Activated B cell treated with CpG ODN at 0.5 μM for 24 hours (primary cell): ENCODE measurements around the gene CFAP100. TPM values are rescaled to one million over a fixed set of nuclear protein-coding genes. Genes with fewer than 3 reads are reported as not detected.

Experiments used
- ATAC-seq: fragments of 200-7000 bp; cut with Tn5 transposase; one replicate; pipeline ENCODE4 v1.10.0; 2021; ENCODE audit warnings: low read depth, mild to moderate bottlenecking, moderate library complexity
- CTCF ChIA-PET: fragments of 350-600 bp; sonication (Branson Sonifier 250); formaldehyde crosslinking; loops from one replicate; lab custom pipeline; 2021; ENCODE audit warnings: antibody characterized with exemption; lab: Charles Lee
- POLR2A ChIA-PET: fragments of 350-600 bp; sonication (Branson Sonifier 250); formaldehyde crosslinking; loops from one replicate; lab custom pipeline; 2021; ENCODE audit warnings: antibody characterized with exemption; lab: Charles Lee
- DNase-seq: peaks from one replicate; pipeline ENCODE4 v3.0.0; 2022
- H3K27ac Mint-ChIP-seq: one replicate; pipeline ENCODE4 v1.8.0; 2020; ENCODE audit warnings: mixed read lengths
- H3K27me3 Mint-ChIP-seq: one replicate; pipeline ENCODE4 v1.8.0; 2021; ENCODE audit warnings: mixed read lengths
- H3K36me3 Mint-ChIP-seq: one replicate; pipeline ENCODE4 v1.8.0; 2021; ENCODE audit warnings: low read depth, mixed read lengths
- H3K4me1 Mint-ChIP-seq: one replicate; pipeline ENCODE4 v1.8.0; 2021; ENCODE audit warnings: mixed read lengths
- H3K4me3 Mint-ChIP-seq: one replicate; pipeline ENCODE4 v1.8.0; 2020; ENCODE audit warnings: mild to moderate bottlenecking, mixed read lengths
- H3K9me3 Mint-ChIP-seq: one replicate; pipeline ENCODE4 v1.8.0; 2020; ENCODE audit warnings: mixed read lengths
- intact Hi-C: fragments of 100-400 bp; cut with micrococcal nuclease; formaldehyde crosslinking; loops from one replicate; pipeline ENCODE4 v1.15.1; 2024
- total RNA-seq: library from RNA; stranded (reverse); gene quantifications from 2 replicates; pipeline ENCODE4 v1.2.3, GENCODE V29; 2022
- TF ChIP-seq, protein P1 (sequence below): fragments of 200-600 bp; IDR thresholded peaks from one replicate; pipeline ENCODE4 v1.8.0; 2022; ENCODE audit warnings: antibody characterized with exemption, mild to moderate bottlenecking

CFAP100 gene
- total RNA-seq, 1 donor from 2014 or later, result not detected

DNA sequence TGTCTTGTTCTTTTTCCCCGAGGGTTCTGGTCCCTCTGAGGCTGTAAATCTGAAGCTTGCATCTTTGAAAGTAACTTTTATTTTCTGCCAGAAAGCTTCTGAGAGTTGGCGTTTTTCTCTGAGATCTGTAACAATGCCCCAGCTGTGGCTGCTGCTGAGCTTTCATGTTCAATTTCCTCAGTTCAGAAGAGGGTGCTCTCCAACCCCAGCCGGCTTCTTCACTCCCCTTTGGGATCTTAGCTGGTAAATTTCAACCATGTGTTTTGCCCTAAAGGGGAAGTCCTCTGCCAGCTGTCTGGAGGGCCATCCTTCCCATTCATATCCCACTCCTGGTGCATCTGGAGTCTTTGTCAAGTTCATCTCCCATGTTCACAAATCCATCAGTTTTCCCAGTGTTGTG lies 18.3 kb upstream of the CFAP100 start:
- intact Hi-C loops, result no loop called here
- Mint-ChIP-seq H3K36me3 (no peaks in the 10 kb centered on the region), H3K27ac (no peak overlapping the region), H3K9me3 (no peaks in the 10 kb centered on the region), H3K4me3 (no peak overlapping the region), H3K4me1 (no peaks in the 10 kb centered on the region), H3K27me3 (peaks cover 14% of the 10 kb centered on the region)
- ChIA-PET CTCF (no interaction called here), POLR2A (no interaction called here)
- DNase-seq, result no peak
- TF ChIP-seq, protein P1, sequence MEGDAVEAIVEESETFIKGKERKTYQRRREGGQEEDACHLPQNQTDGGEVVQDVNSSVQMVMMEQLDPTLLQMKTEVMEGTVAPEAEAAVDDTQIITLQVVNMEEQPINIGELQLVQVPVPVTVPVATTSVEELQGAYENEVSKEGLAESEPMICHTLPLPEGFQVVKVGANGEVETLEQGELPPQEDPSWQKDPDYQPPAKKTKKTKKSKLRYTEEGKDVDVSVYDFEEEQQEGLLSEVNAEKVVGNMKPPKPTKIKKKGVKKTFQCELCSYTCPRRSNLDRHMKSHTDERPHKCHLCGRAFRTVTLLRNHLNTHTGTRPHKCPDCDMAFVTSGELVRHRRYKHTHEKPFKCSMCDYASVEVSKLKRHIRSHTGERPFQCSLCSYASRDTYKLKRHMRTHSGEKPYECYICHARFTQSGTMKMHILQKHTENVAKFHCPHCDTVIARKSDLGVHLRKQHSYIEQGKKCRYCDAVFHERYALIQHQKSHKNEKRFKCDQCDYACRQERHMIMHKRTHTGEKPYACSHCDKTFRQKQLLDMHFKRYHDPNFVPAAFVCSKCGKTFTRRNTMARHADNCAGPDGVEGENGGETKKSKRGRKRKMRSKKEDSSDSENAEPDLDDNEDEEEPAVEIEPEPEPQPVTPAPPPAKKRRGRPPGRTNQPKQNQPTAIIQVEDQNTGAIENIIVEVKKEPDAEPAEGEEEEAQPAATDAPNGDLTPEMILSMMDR, result no peak
- ATAC-seq, result no peak

DNA sequence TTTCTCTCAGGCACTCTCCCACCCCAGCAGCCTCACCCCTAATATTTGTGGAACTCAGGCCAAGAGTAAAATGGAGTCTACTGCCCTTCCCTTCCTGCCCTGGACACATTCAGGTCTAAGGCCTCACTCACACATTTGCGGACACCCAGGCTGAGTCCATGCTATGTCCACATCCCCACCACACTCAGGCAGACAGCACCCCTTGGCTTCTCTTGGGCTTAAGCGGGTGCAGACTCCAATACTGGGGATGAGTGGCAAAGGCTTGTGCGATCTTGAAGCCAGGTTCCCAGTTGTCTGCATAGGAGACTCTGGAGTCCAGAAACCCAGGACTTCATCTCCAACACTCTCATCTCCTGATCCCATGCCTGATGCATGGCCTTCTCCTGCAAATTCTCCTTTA lies 17.5 kb upstream of the CFAP100 start:
- POLR2A ChIA-PET, result no interaction called here
- no peak for ATAC-seq
- intact Hi-C loops, result no loop called here

DNA sequence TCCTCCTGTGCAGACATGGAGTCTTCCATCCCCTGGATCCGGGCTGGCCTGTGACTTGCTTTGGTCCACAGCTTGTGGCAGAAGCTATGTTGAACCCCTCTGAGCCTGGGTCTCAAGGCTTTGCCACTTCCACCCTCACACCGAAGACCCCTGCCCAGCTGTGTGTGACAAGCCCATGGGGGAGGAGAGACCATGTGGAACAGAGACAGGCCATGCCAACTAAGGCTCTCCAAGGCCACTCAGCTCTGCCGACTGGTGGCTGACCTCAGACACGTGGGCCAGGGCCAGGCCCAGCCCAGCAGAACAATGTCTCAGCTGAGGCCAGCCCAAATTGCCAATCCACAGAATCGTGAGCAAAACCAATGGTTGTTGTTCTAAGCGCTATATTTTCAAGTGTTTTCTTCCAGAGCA lies 16.4 kb upstream of the CFAP100 start:
- ATAC-seq (no peak), DNase-seq (no peak)
- H3K9me3 Mint-ChIP-seq, result no peaks in the 10 kb centered on the region
- H3K4me1 Mint-ChIP-seq, result no peaks in the 10 kb centered on the region
- no peaks in the 10 kb centered on the region for H3K36me3 Mint-ChIP-seq
- H3K27me3 Mint-ChIP-seq, result peaks cover 20% of the 10 kb centered on the region
- CTCF ChIA-PET, result no interaction called here
- intact Hi-C loops, result no loop called here
- TF ChIP-seq, protein P1, result no peak
- no peak overlapping the region for H3K4me3 Mint-ChIP-seq
- no peak overlapping the region for H3K27ac Mint-ChIP-seq
- POLR2A ChIA-PET, result no interaction called here

More for the DNA sequence above, 17.5 kb upstream of the CFAP100 start:
- Mint-ChIP-seq H3K4me3 (no peak overlapping the region), H3K9me3 (no peaks in the 10 kb centered on the region), H3K27ac (no peak overlapping the region), H3K4me1 (no peaks in the 10 kb centered on the region), H3K27me3 (peaks cover 19% of the 10 kb centered on the region), H3K36me3 (no peaks in the 10 kb centered on the region)
- TF ChIP-seq, protein P1, result no peak
- no peak for DNase-seq
- CTCF ChIA-PET, result no interaction called here

DNA sequence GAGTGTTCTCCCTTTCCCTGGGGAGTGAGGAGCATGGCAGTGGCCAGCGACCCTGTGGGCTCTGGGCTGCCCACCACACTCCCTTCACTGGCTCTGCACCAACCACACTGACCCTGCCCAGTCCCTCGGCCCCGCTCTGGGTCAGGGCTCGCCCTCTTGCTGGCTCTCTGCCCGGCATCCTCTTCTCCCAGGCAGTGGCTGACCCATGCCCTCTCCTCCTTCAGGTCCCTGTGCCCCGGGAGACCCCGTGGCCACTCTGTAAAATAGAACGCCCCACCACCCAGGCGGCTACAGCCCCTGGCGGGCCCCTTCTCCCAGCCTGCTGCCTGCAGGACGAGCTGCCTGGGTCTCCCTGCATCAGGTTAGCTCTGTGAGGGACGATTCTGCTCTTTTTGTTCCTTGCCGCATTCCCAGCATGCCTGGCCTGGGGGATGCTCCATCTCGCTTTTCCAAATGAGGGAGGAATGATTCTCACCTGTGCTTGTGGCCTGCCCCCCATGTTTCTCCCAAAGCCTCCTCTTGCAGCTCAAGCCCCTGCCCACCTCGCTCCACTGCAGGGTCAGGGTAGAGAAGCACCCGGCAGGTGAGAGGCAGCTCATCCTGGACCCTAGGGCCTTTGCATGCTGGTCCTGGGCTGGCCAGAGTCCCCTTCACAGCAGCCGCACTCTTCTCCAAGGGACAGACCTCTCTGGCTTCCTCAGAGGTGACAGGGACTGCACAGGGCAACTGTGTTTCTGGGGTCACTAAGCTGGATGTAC lies 14.5 kb upstream of the CFAP100 start:
- TF ChIP-seq, protein P1, result no peak
- ATAC-seq, result no peak

DNA sequence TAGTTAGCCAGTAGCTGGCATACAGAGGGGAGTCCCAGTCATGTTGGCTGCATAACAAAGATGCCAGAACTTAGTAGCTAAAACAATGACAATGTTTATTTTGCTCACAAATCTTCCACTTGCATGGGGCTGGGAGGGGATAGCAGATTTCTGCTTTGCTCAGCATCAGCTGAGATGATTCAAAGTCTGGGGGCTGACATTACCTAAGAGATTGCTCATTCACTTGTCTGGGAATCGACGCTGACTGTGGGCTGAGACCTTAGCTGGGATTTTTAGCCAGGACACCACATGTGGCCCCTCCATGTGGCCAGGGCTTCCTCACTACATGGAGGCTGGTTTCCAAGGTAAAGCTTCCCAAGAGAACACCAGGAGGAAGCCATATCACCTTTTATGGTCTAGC lies 12.7 kb upstream of the CFAP100 start:
- peaks cover 24% of the 10 kb centered on the region for H3K27me3 Mint-ChIP-seq
- ChIA-PET POLR2A (no interaction called here), CTCF (no interaction called here)
- TF ChIP-seq, protein P1, result no peak
- H3K27ac Mint-ChIP-seq, result no peak overlapping the region
- intact Hi-C loops, result no loop called here
- no peak for DNase-seq
- H3K4me1 Mint-ChIP-seq, result no peaks in the 10 kb centered on the region
- no peak for ATAC-seq
- H3K36me3 Mint-ChIP-seq, result no peaks in the 10 kb centered on the region
- H3K9me3 Mint-ChIP-seq, result peaks cover 3% of the 10 kb centered on the region
- H3K4me3 Mint-ChIP-seq, result no peak overlapping the region

More for the DNA sequence above, 14.5 kb upstream of the CFAP100 start:
- H3K4me1 Mint-ChIP-seq, result no peaks in the 10 kb centered on the region
- CTCF ChIA-PET, result no interaction called here
- no peak overlapping the region for H3K27ac Mint-ChIP-seq
- H3K9me3 Mint-ChIP-seq, result peaks cover 3% of the 10 kb centered on the region
- DNase-seq, result no peak
- peaks cover 24% of the 10 kb centered on the region for H3K27me3 Mint-ChIP-seq
- no peak overlapping the region for H3K4me3 Mint-ChIP-seq
- intact Hi-C loops, result no loop called here
- POLR2A ChIA-PET, result no interaction called here
- H3K36me3 Mint-ChIP-seq, result no peaks in the 10 kb centered on the region
